ENCODE measurements around the gene SYNM.

SYNM gene

GRCh38 chr15:99146661-99147060 is 41.8 kb downstream of the SYNM start:
- no peaks in the 10 kb centered on the region for H3K9me3 ChIP-seq (ENCODE audit: severe bottlenecking)
- H3K36me3 ChIP-seq, result no peaks in the 10 kb centered on the region
- no peaks in the 10 kb centered on the region for H3K27me3 ChIP-seq (ENCODE audit: insufficient read depth, low read depth, severe bottlenecking)
- DNase-seq, result no peak
- H3K4me3 ChIP-seq (ENCODE audit: low read depth, low read length), result no peak overlapping the region
- no peak for TF ChIP-seq CTCF (IDR thresholded peaks at IDR 0.05; ENCODE audit: low read depth, low read length)
- no peak overlapping the region for H3K27ac ChIP-seq

GRCh38 chr15:99148851-99149276 is 44.0 kb downstream of the SYNM start:
- no peaks in the 10 kb centered on the region for H3K27me3 ChIP-seq (ENCODE audit: insufficient read depth, low read depth, severe bottlenecking)
- H3K4me3 ChIP-seq (ENCODE audit: low read depth, low read length), result no peak overlapping the region
- H3K36me3 ChIP-seq, result no peaks in the 10 kb centered on the region
- no peak overlapping the region for H3K27ac ChIP-seq
- TF ChIP-seq CTCF (IDR thresholded peaks at IDR 0.05; ENCODE audit: low read depth, low read length), result no peak
- no peaks in the 10 kb centered on the region for H3K9me3 ChIP-seq (ENCODE audit: severe bottlenecking)
- DNase-seq, result no peak

- H3K27ac ChIP-seq, result no peak overlapping the region
- no peak for TF ChIP-seq CTCF (IDR thresholded peaks at IDR 0.05; ENCODE audit: low read depth, low read length)
- no peak for DNase-seq
Measured at GRCh38 chr15:99149366-99149765, 44.5 kb downstream of the SYNM start.

GRCh38 chr15:99151156-99151555 is 46.3 kb downstream of the SYNM start:
- no peak for TF ChIP-seq CTCF (IDR thresholded peaks at IDR 0.05; ENCODE audit: low read depth, low read length)
- Histone ChIP-seq H3K27ac (no peak overlapping the region), H3K9me3 (ENCODE audit: severe bottlenecking) (no peaks in the 10 kb centered on the region), H3K36me3 (no peaks in the 10 kb centered on the region), H3K27me3 (ENCODE audit: insufficient read depth, low read depth, severe bottlenecking) (no peaks in the 10 kb centered on the region), H3K4me3 (ENCODE audit: low read depth, low read length) (no peak overlapping the region)
- DNase-seq, result no peak

More at GRCh38 chr15:99149366-99149765, 44.5 kb downstream of the SYNM start:
- Histone ChIP-seq H3K27me3 (ENCODE audit: insufficient read depth, low read depth, severe bottlenecking) (no peaks in the 10 kb centered on the region), H3K36me3 (no peaks in the 10 kb centered on the region), H3K4me3 (ENCODE audit: low read depth, low read length) (no peak overlapping the region), H3K9me3 (ENCODE audit: severe bottlenecking) (no peaks in the 10 kb centered on the region)

GRCh38 chr15:99153026-99153535 is 48.2 kb downstream of the SYNM start:
- Histone ChIP-seq H3K36me3 (no peaks in the 10 kb centered on the region), H3K4me3 (ENCODE audit: low read depth, low read length) (no peak overlapping the region), H3K27me3 (ENCODE audit: insufficient read depth, low read depth, severe bottlenecking) (no peaks in the 10 kb centered on the region), H3K27ac (no peak overlapping the region), H3K9me3 (ENCODE audit: severe bottlenecking) (no peaks in the 10 kb centered on the region)
- TF ChIP-seq CTCF (IDR thresholded peaks at IDR 0.05; ENCODE audit: low read depth, low read length), result no peak
- DNase-seq, result no peak

GRCh38 chr15:99154271-99154670 is 49.4 kb downstream of the SYNM start:
- no peak for TF ChIP-seq CTCF (IDR thresholded peaks at IDR 0.05; ENCODE audit: low read depth, low read length)
- Histone ChIP-seq H3K27ac (no peak overlapping the region), H3K9me3 (ENCODE audit: severe bottlenecking) (no peaks in the 10 kb centered on the region), H3K4me3 (ENCODE audit: low read depth, low read length) (no peak overlapping the region), H3K36me3 (no peaks in the 10 kb centered on the region), H3K27me3 (ENCODE audit: insufficient read depth, low read depth, severe bottlenecking) (no peaks in the 10 kb centered on the region)
- no peak for DNase-seq

All from WERI-Rb-1 (cell line).